Pancreas (tissue), 10 donors: ENCODE measurements around the gene ITPK1. TPM values are rescaled to one million over a fixed set of nuclear protein-coding genes. Genes with fewer than 3 reads are reported as not detected.
A peak's percentile ranks its signal among the peaks of the same experiment; 100 is the strongest.

Experiments
- ATAC-seq, 4 donors: fragments of 200-7000 bp; cut with Tn5 transposase; one replicate each; pipeline versions ENCODE4 v1.8.0 to v1.9.1; 2020; ENCODE audit warnings: mild to moderate bottlenecking in 4 of 4, moderate library complexity in 4 of 4
- DNase-seq, 6 donors: peaks; one replicate each; pipeline ENCODE4 v3.0.0-alpha.2; 2020
- FAIRE-seq: peaks from 2 replicates; lab custom pipeline; 2012; peaks lifted over from hg19 to GRCh38; lab: Jason Lieb, UNC
- H3K27ac ChIP-seq, 4 donors: fragments of 200-600 bp; sonication (generic); 1 replicate in 3 of 4; 2 replicates in 1 of 4; pipeline versions ENCODE4 v1.5.0 to v1.8.0; 2020
- H3K27me3 ChIP-seq, 4 donors: fragments of 200-600 bp; one replicate each; pipeline ENCODE4 v1.8.0; 2021
- H3K36me3 ChIP-seq, 3 donors: fragments of 200-600 bp; sonication (generic) in 1 of 3; one replicate each; pipeline versions ENCODE4 v1.5.0 to v1.8.0; 2020 to 2021
- H3K4me1 ChIP-seq, 3 donors: fragments of 200-600 bp; one replicate each; pipeline ENCODE4 v1.8.0; 2021
- H3K4me3 ChIP-seq, 4 donors: fragments of 200-600 bp; sonication (generic) in 2 of 4; one replicate each; pipeline versions ENCODE4 v1.5.0 to v1.8.0; 2020 to 2021
- H3K9me3 ChIP-seq, 4 donors: fragments of 200-600 bp; one replicate each; pipeline ENCODE4 v1.8.0; 2021
- WGBS, 2 donors: extraction: QIAGEN DNeasy Blood & Tissue Kit; methylation state at CpG; one replicate each; pipeline ENCODE4 v1.1.7; 2013; 5-methylcytosine and 5-hydroxymethylcytosine counted together
- intact Hi-C, 3 donors: fragments of 100-400 bp; cut with DNase I; formaldehyde crosslinking; loops; one replicate each; pipeline versions ENCODE4 v1.11.1 to v1.14.2; 2022
- polyA plus RNA-seq, 2 donors: library from polyadenylated mRNA; stranded (reverse); fragments of 200-250 nt; gene quantifications; one replicate each; pipeline ENCODE4 v1.2.3, GENCODE V29; 2013
- total RNA-seq, 6 donors: library from RNA; stranded (reverse); fragmentation: NEBNext Ultra II Directional in 4 of 6; extraction: Animal tissue kit (Norgen Biotek cat#: 25700) in 4 of 6; gene quantifications; one replicate each; pipeline versions ENCODE4 v1.2.1 to v1.2.4, GENCODE V29; 2021 to 2023
- TF ChIP-seq, protein P1 (sequence below), 4 donors: fragments of 200-600 bp; sonication (generic) in 3 of 4; IDR thresholded peaks; one replicate each; pipeline versions ENCODE4 v1.5.0 to v1.8.0; 2021; ENCODE audit warnings: antibody characterized with exemption in 4 of 4
- donor health status: healthy with polysubstance abuse.
- donor health status: DM: no; HTN: no; CAD: no; lungs with moderate emphysema.
- donor health status: DM: no; HTN: no; CAD: no.
- donor health status: control.
- donor health status: control.
- donor health status: Bipolar disorder and iron deficiency.
- donor health status: DM: yes; HTN: yes; CAD: no.
- donor health status: DM: no; HTN: no; CAD: no.
- donor health status: DM: no; HTN: no; CAD: no.
- donor health status: DM: yes; HTN: yes; CAD: no.

Gene ITPK1
- total and polyA plus RNA-seq, 8 donors: 23.2 to 38.3 (median 33.0) TPM

DNA sequence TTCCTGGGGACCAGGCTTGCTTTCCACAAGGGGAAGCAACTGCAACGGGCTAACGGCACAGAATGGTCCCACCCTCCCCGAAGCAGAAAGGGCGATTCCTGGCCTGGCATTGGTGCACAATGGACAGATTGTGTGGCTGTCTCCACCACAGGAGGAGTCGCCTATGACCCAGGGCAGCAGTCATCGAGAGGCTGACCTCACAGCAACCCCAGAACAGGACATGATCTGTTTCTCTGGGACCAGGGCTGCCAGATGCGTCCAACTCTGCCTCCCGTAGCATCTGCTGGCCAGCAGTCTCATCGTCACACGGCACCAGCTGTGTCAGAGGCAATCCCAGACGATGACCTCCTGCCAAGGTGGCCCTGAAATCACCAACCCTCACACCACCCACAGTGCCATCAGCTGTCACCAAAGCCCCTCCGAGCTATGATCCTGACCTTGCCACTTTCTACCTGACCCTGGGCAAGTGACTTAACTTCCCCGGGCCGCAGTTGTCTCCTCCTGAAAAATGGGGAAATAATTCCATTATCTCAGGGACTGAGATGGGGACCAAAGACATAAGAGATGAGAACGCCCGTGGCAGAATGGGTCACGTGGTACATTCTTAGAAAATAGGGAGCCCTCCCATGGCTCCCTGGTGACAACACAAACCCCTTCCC lies 106.1 kb downstream of the ITPK1 start:
- DNase-seq: peak in 2 of 6 donors; percentile 12 to 27

DNA sequence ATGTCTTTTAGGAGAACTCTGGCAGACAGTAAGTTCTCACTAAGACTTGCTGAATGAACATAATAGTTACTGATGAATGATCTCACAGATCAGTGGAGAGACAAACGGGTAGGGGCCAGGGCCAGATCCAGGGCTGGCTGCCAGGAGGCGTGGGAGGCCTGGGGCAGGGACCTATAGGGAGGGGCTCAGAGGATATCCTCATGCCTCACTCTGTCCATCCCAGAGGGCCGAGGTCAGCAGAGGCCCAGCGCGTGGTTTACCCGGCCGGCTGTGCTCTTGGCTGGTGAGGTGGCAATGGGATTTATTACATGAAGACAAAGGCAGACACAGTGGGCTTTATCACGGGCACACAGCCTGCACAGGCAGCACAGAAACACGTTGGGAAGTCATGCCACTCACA lies 107.3 kb downstream of the ITPK1 start:
- H3K27ac ChIP-seq: no peak overlapping the region
- H3K4me1 ChIP-seq: peaks cover 0 to 12% (median 10%) of the 10 kb centered on the region in 3 donors
- no peak for FAIRE-seq
- no peak for ATAC-seq
- no peaks in the 10 kb centered on the region for H3K27me3 ChIP-seq
- TF ChIP-seq, protein P1, sequence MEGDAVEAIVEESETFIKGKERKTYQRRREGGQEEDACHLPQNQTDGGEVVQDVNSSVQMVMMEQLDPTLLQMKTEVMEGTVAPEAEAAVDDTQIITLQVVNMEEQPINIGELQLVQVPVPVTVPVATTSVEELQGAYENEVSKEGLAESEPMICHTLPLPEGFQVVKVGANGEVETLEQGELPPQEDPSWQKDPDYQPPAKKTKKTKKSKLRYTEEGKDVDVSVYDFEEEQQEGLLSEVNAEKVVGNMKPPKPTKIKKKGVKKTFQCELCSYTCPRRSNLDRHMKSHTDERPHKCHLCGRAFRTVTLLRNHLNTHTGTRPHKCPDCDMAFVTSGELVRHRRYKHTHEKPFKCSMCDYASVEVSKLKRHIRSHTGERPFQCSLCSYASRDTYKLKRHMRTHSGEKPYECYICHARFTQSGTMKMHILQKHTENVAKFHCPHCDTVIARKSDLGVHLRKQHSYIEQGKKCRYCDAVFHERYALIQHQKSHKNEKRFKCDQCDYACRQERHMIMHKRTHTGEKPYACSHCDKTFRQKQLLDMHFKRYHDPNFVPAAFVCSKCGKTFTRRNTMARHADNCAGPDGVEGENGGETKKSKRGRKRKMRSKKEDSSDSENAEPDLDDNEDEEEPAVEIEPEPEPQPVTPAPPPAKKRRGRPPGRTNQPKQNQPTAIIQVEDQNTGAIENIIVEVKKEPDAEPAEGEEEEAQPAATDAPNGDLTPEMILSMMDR (IDR thresholded peaks at IDR 0.05): no peak
- WGBS, 2 donors: 73 to 75% methylated on average over 9 of the region's 9 CpGs
- intact Hi-C loops: no loop called here
- peak in 2 of 6 donors; percentile 24 to 28 for DNase-seq
- no peaks in the 10 kb centered on the region for H3K36me3 ChIP-seq
- H3K9me3 ChIP-seq: no peaks in the 10 kb centered on the region
- H3K4me3 ChIP-seq: no peak overlapping the region

More for the DNA sequence above, 106.1 kb downstream of the ITPK1 start:
- FAIRE-seq (no peak), ATAC-seq (no peak)
- Histone ChIP-seq H3K27ac (no peak overlapping the region), H3K27me3 (no peaks in the 10 kb centered on the region), H3K4me1 (peaks cover 0 to 12% (median 10%) of the 10 kb centered on the region in 3 donors), H3K36me3 (no peaks in the 10 kb centered on the region), H3K9me3 (no peaks in the 10 kb centered on the region), H3K4me3 (no peak overlapping the region)
- intact Hi-C loops: no loop called here
- WGBS, 2 donors: 85 to 88% methylated on average over 17 of the region's 17 CpGs
- TF ChIP-seq, protein P1 (IDR thresholded peaks at IDR 0.05): no peak

DNA sequence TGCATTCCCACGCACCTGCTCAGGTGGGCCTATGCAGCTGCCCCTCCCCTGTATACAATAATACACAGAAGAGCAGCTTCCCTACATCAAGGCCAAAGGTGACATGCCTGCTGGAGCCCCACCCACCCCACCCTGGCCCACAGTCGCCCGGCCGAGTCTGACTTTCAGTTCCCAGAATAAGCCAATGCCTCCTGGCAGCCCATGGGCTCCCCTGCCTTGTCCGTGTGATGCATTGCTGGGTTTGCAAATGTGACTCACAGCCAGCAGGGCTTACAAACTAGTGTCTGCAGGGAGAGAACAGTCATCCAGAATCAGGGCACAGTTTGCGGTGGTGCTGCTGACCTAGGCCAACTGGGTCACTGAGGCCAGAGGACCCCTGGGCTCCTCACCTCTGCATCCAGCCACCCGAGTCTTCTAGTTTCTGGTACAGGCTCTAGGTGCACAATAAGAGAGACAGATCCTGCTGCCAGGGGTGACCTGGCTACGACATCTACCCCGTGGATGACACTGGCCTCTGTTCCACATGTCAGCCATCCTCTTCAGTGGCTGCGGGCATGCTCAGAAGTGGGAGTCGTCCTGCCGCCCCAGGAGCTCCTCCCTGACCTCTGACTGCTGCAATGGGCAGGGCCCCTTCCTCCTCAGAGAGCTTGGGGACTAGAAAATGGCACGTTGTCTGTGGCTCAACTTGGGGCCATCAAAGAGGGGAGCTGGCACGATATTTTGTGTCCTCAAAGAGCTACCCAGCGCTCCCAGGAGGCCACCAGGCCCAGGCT lies 108.3 kb downstream of the ITPK1 start:
- DNase-seq: peak in 2 of 6 donors; percentile 21 to 41
- FAIRE-seq: no peak
- 82 to 83% methylated on average over 15 of the region's 15 CpGs for WGBS, 2 donors
- Histone ChIP-seq H3K27ac (peak overlapping the region in 3 of 4 donors; percentile 0 to 41 (median 31)), H3K9me3 (no peaks in the 10 kb centered on the region), H3K36me3 (no peaks in the 10 kb centered on the region), H3K27me3 (no peaks in the 10 kb centered on the region), H3K4me1 (peaks cover 0 to 12% (median 10%) of the 10 kb centered on the region in 3 donors), H3K4me3 (no peak overlapping the region)
- TF ChIP-seq, protein P1 (IDR thresholded peaks at IDR 0.05): no peak
- ATAC-seq: peak in 3 of 4 donors; percentile 13 to 36 (median 26)
- intact Hi-C loops: no loop called here

DNA sequence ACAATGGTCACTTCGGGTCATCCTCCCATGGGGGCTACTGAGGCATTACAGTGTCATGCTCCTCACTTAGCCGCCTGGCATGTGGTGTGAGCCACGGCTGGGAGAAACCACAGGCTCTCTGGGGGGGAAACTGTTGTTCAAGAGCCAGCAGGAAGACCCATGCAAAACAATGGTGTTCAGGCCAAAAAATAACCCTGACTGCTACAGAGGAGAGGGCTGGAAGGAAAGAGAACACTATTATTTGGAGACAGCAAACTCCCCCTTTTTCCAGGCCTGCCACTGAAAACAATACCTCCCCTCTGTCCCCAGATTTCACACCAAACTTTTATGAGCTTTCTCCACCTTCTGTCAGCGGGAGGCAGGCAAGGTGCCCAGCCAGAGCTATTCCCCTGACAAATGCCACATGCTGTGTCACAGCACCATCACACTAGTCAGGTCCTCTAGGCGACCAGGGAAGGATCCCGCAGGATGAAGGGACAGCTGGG lies 109.1 kb downstream of the ITPK1 start:
- ATAC-seq (no peak), DNase-seq (peak in 2 of 6 donors; percentile 15 to 43)

More for the DNA sequence above, 109.1 kb downstream of the ITPK1 start:
- H3K4me3 ChIP-seq: no peak overlapping the region
- FAIRE-seq: no peak
- H3K9me3 ChIP-seq: no peaks in the 10 kb centered on the region
- 54 to 71% methylated on average over 6 of the region's 6 CpGs for WGBS, 2 donors
- TF ChIP-seq, protein P1 (IDR thresholded peaks at IDR 0.05): no peak
- no peaks in the 10 kb centered on the region for H3K36me3 ChIP-seq
- peaks cover 0 to 12% (median 10%) of the 10 kb centered on the region in 3 donors for H3K4me1 ChIP-seq
- H3K27ac ChIP-seq: peak overlapping the region in 3 of 4 donors; percentile 0 to 41 (median 31)
- no peaks in the 10 kb centered on the region for H3K27me3 ChIP-seq
- intact Hi-C loops: no loop called here
